GM23248 (cell line): Measurements from ENCODE around the gene ETV5. TPM values are rescaled to one million over a fixed set of nuclear protein-coding genes. Genes with fewer than 3 reads are reported as not detected.

Experiments
- DNase-seq: peaks from one replicate; pipeline ENCODE4 v3.0.0-alpha.2; 2015
- H2AFZ ChIP-seq: fragments of 200-600 bp; sonication (generic); 2 replicates; pipeline ENCODE4 v1.6.1; 2016; ENCODE audit warnings: antibody characterized with exemption
- H3F3A ChIP-seq: fragments of 200-600 bp; sonication (generic); 2 replicates; pipeline ENCODE4 v1.6.1; 2016; ENCODE audit warnings: mild to moderate bottlenecking, antibody characterized with exemption, mixed run types; ENCODE audit not compliant: insufficient read depth
- H3K27ac ChIP-seq: fragments of 200-600 bp; sonication (generic); 2 replicates; pipeline ENCODE4 v1.5.1; 2016; ENCODE audit warnings: mild to moderate bottlenecking
- H3K27me3 ChIP-seq: fragments of 200-600 bp; sonication (generic); replicated peaks from 2 replicates; pipeline ENCODE4 v1.6.1; 2016; ENCODE audit warnings: mild to moderate bottlenecking; ENCODE audit not compliant: insufficient read depth
- H3K36me3 ChIP-seq: fragments of 200-600 bp; sonication (generic); 2 replicates; pipeline ENCODE4 v1.6.1; 2016; ENCODE audit warnings: low read depth, mild to moderate bottlenecking
- H3K4me1 ChIP-seq: fragments of 200-600 bp; sonication (generic); 2 replicates; pipeline ENCODE4 v1.6.1; 2016; ENCODE audit warnings: mild to moderate bottlenecking; ENCODE audit not compliant: insufficient read depth
- H3K4me2 ChIP-seq: fragments of 200-600 bp; sonication (generic); one replicate; pipeline ENCODE4 v1.6.1; 2016; ENCODE audit warnings: mild to moderate bottlenecking; ENCODE audit not compliant: unreplicated experiment
- H3K4me3 ChIP-seq: fragments of 200-600 bp; sonication (generic); 2 replicates; pipeline ENCODE4 v1.5.1; 2016; ENCODE audit warnings: mild to moderate bottlenecking
- H3K79me2 ChIP-seq: fragments of 200-600 bp; sonication (generic); 2 replicates; pipeline ENCODE4 v1.6.1; 2016; ENCODE audit warnings: mild to moderate bottlenecking; ENCODE audit not compliant: insufficient read depth
- H3K9ac ChIP-seq: fragments of 200-600 bp; sonication (generic); 2 replicates; pipeline ENCODE4 v1.6.1; 2016; ENCODE audit warnings: mild to moderate bottlenecking
- H3K9me2 ChIP-seq: fragments of 200-600 bp; sonication (generic); 2 replicates; pipeline ENCODE4 v1.6.1; 2016; ENCODE audit warnings: mixed run types, mild to moderate bottlenecking, moderate library complexity; ENCODE audit not compliant: insufficient read depth
- H3K9me3 ChIP-seq: fragments of 200-600 bp; sonication (generic); one replicate; pipeline ENCODE4 v1.6.1; 2017; ENCODE audit warnings: low read depth
- H4K20me1 ChIP-seq: fragments of 200-600 bp; sonication (generic); 2 replicates; pipeline ENCODE4 v1.6.0; 2016; ENCODE audit not compliant: insufficient read depth
- EZH2 ChIP-seq: fragments of 200-600 bp; sonication (generic); IDR thresholded peaks from 2 replicates; pipeline ENCODE4 v1.6.1; 2018; ENCODE audit warnings: antibody characterized with exemption, mild to moderate bottlenecking; ENCODE audit not compliant: insufficient read depth, poor library complexity, severe bottlenecking
- EZH2phosphoT487 ChIP-seq: fragments of 200-600 bp; sonication (generic); IDR thresholded peaks from 2 replicates; pipeline ENCODE4 v1.6.1; 2018; ENCODE audit warnings: antibody characterized with exemption, moderate library complexity, mild to moderate bottlenecking, low read depth; ENCODE audit not compliant: insufficient read depth
- WGBS, 2 experiments: methylation state at CpG; one replicate each; pipeline ENCODE4 v1.1.6; 2015 to 2017; ENCODE audit warnings: low lambda C conversion rate in 2 of 2, low coverage in 1 of 2; ENCODE audit errors: missing lambda C conversion rate in 2 of 2; 5-methylcytosine and 5-hydroxymethylcytosine counted together
- in situ Hi-C: fragments of 300-500 bp; cut with MboI; formaldehyde crosslinking; loops from 2 replicates; pipeline ENCODE4 v1.15.0; 2020
- polyA plus RNA-seq: library from polyadenylated mRNA; unstranded; fragments of >200 nt; fragmentation: Nextera tagmentation; extraction: Ambion mirVana; gene quantifications from 2 replicates; pipeline ENCODE4 v1.2.1, GENCODE V29; 2016
- total RNA-seq: library from RNA; depleted of rRNA; stranded (reverse); fragments of >200 nt; shearing (Covaris generic); gene quantifications from 2 replicates; pipeline ENCODE4 v1.2.3, GENCODE V29; 2014

The ETV5 gene
- total and polyA plus RNA-seq, 2 experiments from 2014 or later: 44.0 to 47.5 TPM

DNA sequence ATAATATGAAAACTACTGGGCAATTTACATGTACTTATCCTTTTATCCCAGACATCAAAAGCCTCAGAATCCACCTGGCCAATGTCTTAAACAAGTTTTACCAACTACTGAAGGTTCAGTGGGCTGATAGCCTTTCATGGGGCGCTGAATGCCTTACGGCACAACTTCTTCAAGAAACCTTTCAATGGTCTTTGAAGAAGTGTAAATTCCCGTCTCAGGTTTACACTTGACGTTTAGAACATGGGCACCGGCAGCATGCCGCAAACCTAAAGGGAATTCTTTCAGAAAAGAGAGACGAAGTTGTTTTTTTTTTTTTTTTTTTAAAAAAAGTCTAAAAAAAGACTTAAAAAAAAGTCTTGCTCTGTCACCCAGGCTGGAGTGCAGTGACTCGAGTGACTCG is 39.7 kb downstream of the ETV5 start:
- Histone ChIP-seq H3K9me3 (no peaks in the 10 kb centered on the region), H2AFZ (no peak overlapping the region), H3K36me3 (peaks cover 23% of the 10 kb centered on the region; the same call in 1 of the 2 replicates), H3F3A (no peaks in the 10 kb centered on the region), H3K4me1 (no peaks in the 10 kb centered on the region), H3K9me2 (no peaks in the 10 kb centered on the region), H4K20me1 (no peaks in the 10 kb centered on the region), H3K27me3 (no peaks in the 10 kb centered on the region), H3K79me2 (no peaks in the 10 kb centered on the region), H3K4me3 (no peak overlapping the region), H3K27ac (no peak overlapping the region), H3K4me2 (no peak overlapping the region), H3K9ac (no peak overlapping the region)
- in situ Hi-C loops: no loop called here
- TF ChIP-seq EZH2: no peak
- no peak for DNase-seq
- 97 to 99% methylated on average over 9 of the region's 9 CpGs for WGBS, 2 experiments

DNA sequence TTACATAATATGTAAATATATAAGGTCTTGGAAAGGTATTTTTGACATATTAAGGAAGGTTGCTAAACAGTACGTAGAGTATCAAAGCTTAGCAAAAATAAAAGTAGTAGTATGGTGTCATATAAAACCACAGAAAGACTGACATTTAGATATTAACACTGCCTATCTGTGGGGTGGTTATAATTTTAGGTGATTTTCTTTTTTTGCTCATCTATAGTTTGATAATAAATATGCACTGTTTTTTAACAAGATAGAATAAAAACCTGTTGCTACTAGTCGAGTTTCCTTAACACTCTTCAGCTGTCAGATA is 40.7 kb downstream of the ETV5 start:
- no peak overlapping the region for H3K27ac ChIP-seq
- no peak overlapping the region for H3K4me2 ChIP-seq
- no peak overlapping the region for H2AFZ ChIP-seq
- DNase-seq: no peak
- H3F3A ChIP-seq: no peaks in the 10 kb centered on the region
- no peaks in the 10 kb centered on the region for H3K9me2 ChIP-seq
- no peaks in the 10 kb centered on the region for H3K79me2 ChIP-seq
- H3K9ac ChIP-seq: no peak overlapping the region
- no peaks in the 10 kb centered on the region for H3K4me1 ChIP-seq
- WGBS, 2 experiments: 53 to 55% methylated on average over 2 of the region's 2 CpGs
- no peaks in the 10 kb centered on the region for H3K9me3 ChIP-seq
- no peak overlapping the region for H3K4me3 ChIP-seq
- TF ChIP-seq EZH2: no peak
- TF ChIP-seq EZH2phosphoT487: no peak
- in situ Hi-C loops: no loop called here
- H3K27me3 ChIP-seq: no peaks in the 10 kb centered on the region
- H3K36me3 ChIP-seq: peaks cover 32% of the 10 kb centered on the region; the same call in 1 of the 2 replicates
- no peaks in the 10 kb centered on the region for H4K20me1 ChIP-seq

DNA sequence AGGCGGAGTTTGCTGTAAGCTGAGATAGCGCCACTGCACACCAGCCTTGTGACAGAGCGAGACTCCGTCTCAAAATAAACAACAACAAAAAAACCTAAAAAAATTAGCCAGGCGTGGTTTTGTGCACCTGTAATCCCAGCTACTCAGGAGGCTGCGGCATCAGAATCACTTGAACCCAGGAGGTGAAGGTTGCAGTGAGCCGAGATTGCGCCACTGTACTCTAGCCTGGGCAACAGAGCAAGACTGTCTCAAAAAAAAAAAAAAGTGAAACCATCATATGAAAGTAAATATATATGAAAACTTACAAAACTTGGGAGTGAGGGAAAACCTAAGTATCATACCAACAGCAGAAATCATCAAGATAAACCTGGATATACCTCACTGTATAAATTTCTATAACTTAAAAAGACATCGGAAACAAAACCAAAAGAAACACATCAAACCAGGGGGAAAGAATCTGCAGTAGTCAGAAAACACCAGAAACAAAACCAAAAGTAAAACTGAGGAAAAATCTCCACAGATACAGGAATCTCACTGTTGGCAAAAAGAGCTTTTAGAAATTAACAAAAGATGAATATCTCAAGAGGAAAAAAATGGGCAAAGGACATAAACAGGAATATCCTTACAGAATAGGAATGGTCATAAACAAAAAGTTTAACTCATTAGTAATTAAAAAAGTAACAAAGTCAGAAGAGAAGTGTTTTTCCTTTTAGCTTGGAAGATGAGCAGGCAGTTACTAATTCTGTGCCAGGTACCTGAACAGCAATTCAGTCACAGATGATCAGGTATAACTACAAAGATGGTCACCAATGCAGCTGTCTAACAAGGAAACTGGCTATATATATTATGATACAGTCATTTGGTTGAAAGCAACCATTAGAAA is 41.3 kb downstream of the ETV5 start:
- no peaks in the 10 kb centered on the region for H3F3A ChIP-seq
- H3K9ac ChIP-seq: no peak overlapping the region
- H3K27ac ChIP-seq: no peak overlapping the region
- H4K20me1 ChIP-seq: no peaks in the 10 kb centered on the region
- no peak overlapping the region for H3K4me2 ChIP-seq
- H3K4me1 ChIP-seq: no peaks in the 10 kb centered on the region
- H3K9me3 ChIP-seq: no peaks in the 10 kb centered on the region
- TF ChIP-seq EZH2phosphoT487 (no peak), EZH2 (no peak)
- no peak overlapping the region for H2AFZ ChIP-seq
- H3K27me3 ChIP-seq: no peaks in the 10 kb centered on the region
- in situ Hi-C loops: no loop called here
- WGBS, 2 experiments: 97 to 99% methylated on average over 9 of the region's 9 CpGs
- no peak overlapping the region for H3K4me3 ChIP-seq
- no peaks in the 10 kb centered on the region for H3K79me2 ChIP-seq
- no peak for DNase-seq
- no peaks in the 10 kb centered on the region for H3K9me2 ChIP-seq
- H3K36me3 ChIP-seq: peaks cover 33% of the 10 kb centered on the region; the same call in 1 of the 2 replicates

DNA sequence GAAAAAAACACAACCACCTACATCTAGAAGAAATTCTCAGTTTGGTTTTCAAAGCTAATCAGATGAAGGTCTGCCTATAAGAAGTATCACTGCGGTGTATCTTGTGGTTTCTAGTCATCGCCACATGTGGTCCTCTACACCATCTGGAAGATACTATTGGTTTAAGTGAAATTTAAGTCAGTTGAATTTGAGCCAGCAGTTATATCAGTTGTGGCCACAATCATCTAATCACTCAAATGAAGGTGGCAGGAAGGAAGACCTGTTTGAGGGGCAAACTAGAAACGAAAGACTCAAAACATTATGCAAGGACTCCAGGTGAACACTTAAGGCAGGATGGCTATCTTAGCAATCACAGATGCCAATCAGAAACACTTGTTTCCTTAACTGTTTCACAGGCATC is 48.7 kb downstream of the ETV5 start:
- peaks cover 7% of the 10 kb centered on the region; the same call in 1 of the 2 replicates for H3K4me1 ChIP-seq
- in situ Hi-C loops: no loop called here
- 84 to 86% methylated on average over 3 of the region's 3 CpGs for WGBS, 2 experiments
- H3K4me2 ChIP-seq: no peak overlapping the region
- H3K4me3 ChIP-seq: no peak overlapping the region
- no peaks in the 10 kb centered on the region for H4K20me1 ChIP-seq
- no peaks in the 10 kb centered on the region for H3K9me2 ChIP-seq
- no peak for TF ChIP-seq EZH2
- no peak for TF ChIP-seq EZH2phosphoT487
- no peak overlapping the region for H3K9ac ChIP-seq
- H3K79me2 ChIP-seq: no peaks in the 10 kb centered on the region
- peaks cover 9% of the 10 kb centered on the region for H3F3A ChIP-seq
- no peaks in the 10 kb centered on the region for H3K9me3 ChIP-seq
- H2AFZ ChIP-seq: no peak overlapping the region
- DNase-seq: no peak
- H3K27me3 ChIP-seq: no peaks in the 10 kb centered on the region
- H3K36me3 ChIP-seq: peaks cover 55% of the 10 kb centered on the region
- H3K27ac ChIP-seq: no peak overlapping the region
